ENCODE results near the gene TMEM201. TPM values are rescaled to one million over a fixed set of nuclear protein-coding genes. Genes with fewer than 3 reads are reported as not detected.
A peak's percentile ranks its signal among the peaks of the same experiment; 100 is the strongest.

TMEM201 gene
- total RNA-seq, 1 donor from 2014 or later: 6.8 TPM

DNA sequence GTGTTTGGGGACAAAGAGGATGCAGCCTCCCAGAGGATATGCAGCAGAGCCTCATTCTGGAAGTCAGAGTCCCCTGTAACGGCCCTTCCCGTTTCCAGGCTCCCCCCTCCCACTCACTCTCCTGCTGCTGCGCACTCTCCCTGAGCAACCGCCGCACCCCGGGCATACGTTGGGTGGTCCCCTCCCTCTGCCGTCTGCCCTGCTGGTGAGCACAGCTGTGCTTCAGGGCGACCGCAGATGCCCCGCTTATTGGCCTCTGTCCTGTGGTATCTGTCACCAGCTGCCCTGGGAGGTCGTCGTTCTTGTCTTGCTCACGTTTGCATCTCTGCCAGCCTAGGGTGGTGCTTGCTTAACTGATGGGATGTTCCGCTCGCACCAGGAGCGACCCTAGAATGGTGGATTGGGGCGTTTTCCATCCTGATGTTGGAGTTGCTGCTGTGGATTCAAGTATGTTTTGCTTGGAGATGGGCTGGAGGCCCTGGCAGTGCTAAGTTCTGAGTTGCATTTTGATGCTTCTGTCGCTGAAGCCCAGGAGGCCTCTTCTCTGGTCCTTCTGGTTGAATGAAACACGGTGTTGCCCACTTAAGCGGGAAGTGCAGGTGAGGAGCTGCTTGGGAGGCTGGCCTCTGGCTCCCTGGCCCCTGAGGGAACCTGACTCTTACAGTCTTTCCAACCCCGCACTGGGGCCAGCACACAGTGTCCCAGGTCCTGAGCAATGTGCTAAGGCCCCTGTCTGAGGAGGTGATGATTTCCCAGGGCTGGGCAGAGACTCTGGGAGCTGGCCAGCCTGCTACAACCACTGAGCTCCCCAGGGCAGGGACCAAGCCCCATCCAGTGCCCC is 3.2 kb downstream of the TMEM201 start:
- Histone ChIP-seq H3K4me3 (ENCODE audit: low read length in 3 of 3) (peak overlapping the region in 2 of 3 donors; percentile 31 to 41), H3K27me3 (ENCODE audit: control insufficient read depth in 3 of 3, insufficient read depth in 3 of 3, low read length in 3 of 3) (no peaks in the 10 kb centered on the region), H3K9me3 (ENCODE audit: control insufficient read depth in 3 of 3, low read length in 3 of 3) (no peaks in the 10 kb centered on the region), H3K36me3 (ENCODE audit: control insufficient read depth in 3 of 3, insufficient read depth in 3 of 3, low read length in 3 of 3) (peaks cover 2 to 3% (median 3%) of the 10 kb centered on the region in 3 donors), H3K9ac (ENCODE audit: low read depth in 1 of 3, low read length in 3 of 3) (peak overlapping the region in 2 of 3 donors; percentile 27 to 69), H3K4me1 (ENCODE audit: control insufficient read depth in 3 of 3, insufficient read depth in 3 of 3, low read length in 3 of 3) (peaks cover 72 to 78% (median 78%) of the 10 kb centered on the region in 3 donors), H3K27ac (ENCODE audit: low read depth, low read length) (no peak overlapping the region)

DNA sequence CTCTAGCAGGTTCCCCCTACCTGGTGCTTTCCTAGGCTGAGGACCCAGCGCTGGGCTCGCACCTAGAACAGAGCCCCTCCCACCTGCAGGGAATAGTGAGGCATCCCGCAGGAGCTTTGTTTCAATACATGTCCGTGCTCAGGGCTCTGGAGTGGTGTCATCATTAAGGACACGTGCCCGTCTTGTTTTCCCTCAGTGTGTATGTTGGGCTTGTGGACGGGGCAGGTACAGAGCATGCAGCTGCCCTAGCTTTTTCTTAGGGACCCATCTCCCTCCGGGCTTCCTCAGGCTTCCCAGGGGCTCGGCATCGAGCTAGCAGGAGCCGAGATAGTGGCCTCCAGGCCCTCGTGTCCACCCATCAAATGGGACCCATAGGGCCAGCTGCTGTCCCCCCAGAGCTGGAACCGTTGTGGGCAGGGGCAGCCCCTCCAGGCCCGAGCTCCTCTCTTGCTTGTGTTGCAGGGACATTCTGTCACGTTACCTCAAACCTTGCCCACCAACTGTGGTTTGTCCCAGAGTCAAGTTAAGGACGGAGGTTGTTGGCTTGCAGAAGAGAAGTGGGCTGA is 3.9 kb downstream of the TMEM201 start:
- peak overlapping the region; percentile 19 for H3K27ac ChIP-seq (ENCODE audit: low read depth, low read length)
- no peak overlapping the region for H3K4me3 ChIP-seq (ENCODE audit: low read length in 3 of 3)
- peak overlapping the region in 2 of 3 donors; percentile 32 to 69 for H3K9ac ChIP-seq (ENCODE audit: low read depth in 1 of 3, low read length in 3 of 3)
- H3K27me3 ChIP-seq (ENCODE audit: control insufficient read depth in 3 of 3, insufficient read depth in 3 of 3, low read length in 3 of 3): no peaks in the 10 kb centered on the region
- H3K4me1 ChIP-seq (ENCODE audit: control insufficient read depth in 3 of 3, insufficient read depth in 3 of 3, low read length in 3 of 3): peaks cover 73 to 80% (median 79%) of the 10 kb centered on the region in 3 donors
- no peaks in the 10 kb centered on the region for H3K9me3 ChIP-seq (ENCODE audit: control insufficient read depth in 3 of 3, low read length in 3 of 3)
- peaks cover 8 to 10% (median 10%) of the 10 kb centered on the region in 3 donors for H3K36me3 ChIP-seq (ENCODE audit: control insufficient read depth in 3 of 3, insufficient read depth in 3 of 3, low read length in 3 of 3)

GRCh38 chr1:9593147-9593491 is 4.4 kb downstream of the TMEM201 start:
- no peaks in the 10 kb centered on the region for H3K27me3 ChIP-seq (ENCODE audit: control insufficient read depth in 3 of 3, insufficient read depth in 3 of 3, low read length in 3 of 3)
- peak overlapping the region; percentile 10 to 69 (median 32) for H3K9ac ChIP-seq (ENCODE audit: low read depth in 1 of 3, low read length in 3 of 3)
- no peaks in the 10 kb centered on the region for H3K9me3 ChIP-seq (ENCODE audit: control insufficient read depth in 3 of 3, low read length in 3 of 3)
- peaks cover 13 to 15% (median 14%) of the 10 kb centered on the region in 3 donors for H3K36me3 ChIP-seq (ENCODE audit: control insufficient read depth in 3 of 3, insufficient read depth in 3 of 3, low read length in 3 of 3)
- peak overlapping the region in 1 of 3 donors; percentile 41 for H3K4me3 ChIP-seq (ENCODE audit: low read length in 3 of 3)
- H3K27ac ChIP-seq (ENCODE audit: low read depth, low read length): peak overlapping the region; percentile 19
- peaks cover 72 to 78% (median 78%) of the 10 kb centered on the region in 3 donors for H3K4me1 ChIP-seq (ENCODE audit: control insufficient read depth in 3 of 3, insufficient read depth in 3 of 3, low read length in 3 of 3)

DNA sequence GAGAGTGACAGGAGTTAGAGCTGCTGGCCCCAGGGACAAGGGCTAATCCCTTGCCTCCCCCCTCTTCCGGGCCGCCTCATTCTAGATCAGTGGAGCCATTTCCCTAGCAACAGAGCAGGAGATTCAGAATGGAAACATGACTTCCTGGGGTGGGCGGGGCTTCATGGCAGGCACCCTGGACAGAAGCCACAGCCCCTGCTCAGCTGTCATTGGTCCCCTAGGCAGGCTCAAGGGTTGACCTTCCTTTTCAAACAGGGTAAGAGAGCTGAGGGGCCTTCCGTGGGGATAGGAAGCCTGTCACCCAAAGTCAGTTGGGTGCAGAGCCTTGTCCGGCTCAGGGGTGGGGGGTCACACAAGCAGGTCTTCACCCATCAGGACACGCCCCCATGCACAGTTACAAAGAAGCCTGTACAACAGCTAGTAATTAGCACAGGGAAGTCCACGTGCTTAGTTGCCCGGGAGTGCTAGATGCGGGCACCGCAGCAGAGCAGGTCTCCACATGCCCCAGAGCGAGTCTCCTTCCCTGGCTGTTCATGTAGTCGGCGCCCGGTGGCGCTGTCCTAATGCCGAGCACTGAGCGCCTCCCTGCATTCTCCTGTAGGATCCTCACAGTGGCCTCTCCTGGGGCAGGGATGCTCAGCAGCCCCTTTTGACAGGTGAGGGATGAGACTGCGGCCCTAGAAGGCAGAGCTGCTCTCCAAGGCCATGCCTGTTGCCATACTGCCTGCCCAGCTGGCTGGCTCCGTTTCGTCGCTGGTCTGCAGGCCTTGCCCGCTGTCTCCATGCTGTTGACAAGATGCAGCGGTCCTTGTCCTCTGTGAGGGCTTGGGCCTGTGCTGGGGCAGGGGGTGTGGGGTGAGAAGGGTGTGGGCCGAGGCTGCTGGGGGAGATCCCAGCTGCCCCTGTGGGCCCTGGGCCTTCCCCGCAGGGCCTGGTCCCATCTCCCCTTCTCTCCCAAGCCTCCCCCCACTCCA is 5.1 kb downstream of the TMEM201 start:
- peak overlapping the region; percentile 32 to 69 (median 47) for H3K9ac ChIP-seq (ENCODE audit: low read depth in 1 of 3, low read length in 3 of 3)
- H3K36me3 ChIP-seq (ENCODE audit: control insufficient read depth in 3 of 3, insufficient read depth in 3 of 3, low read length in 3 of 3): peaks cover 17 to 19% (median 17%) of the 10 kb centered on the region in 3 donors
- peaks cover 69 to 76% (median 76%) of the 10 kb centered on the region in 3 donors for H3K4me1 ChIP-seq (ENCODE audit: control insufficient read depth in 3 of 3, insufficient read depth in 3 of 3, low read length in 3 of 3)
- peak overlapping the region; percentile 19 for H3K27ac ChIP-seq (ENCODE audit: low read depth, low read length)
- peak overlapping the region in 1 of 3 donors; percentile 41 for H3K4me3 ChIP-seq (ENCODE audit: low read length in 3 of 3)
- no peaks in the 10 kb centered on the region for H3K27me3 ChIP-seq (ENCODE audit: control insufficient read depth in 3 of 3, insufficient read depth in 3 of 3, low read length in 3 of 3)
- no peaks in the 10 kb centered on the region for H3K9me3 ChIP-seq (ENCODE audit: control insufficient read depth in 3 of 3, low read length in 3 of 3)

DNA sequence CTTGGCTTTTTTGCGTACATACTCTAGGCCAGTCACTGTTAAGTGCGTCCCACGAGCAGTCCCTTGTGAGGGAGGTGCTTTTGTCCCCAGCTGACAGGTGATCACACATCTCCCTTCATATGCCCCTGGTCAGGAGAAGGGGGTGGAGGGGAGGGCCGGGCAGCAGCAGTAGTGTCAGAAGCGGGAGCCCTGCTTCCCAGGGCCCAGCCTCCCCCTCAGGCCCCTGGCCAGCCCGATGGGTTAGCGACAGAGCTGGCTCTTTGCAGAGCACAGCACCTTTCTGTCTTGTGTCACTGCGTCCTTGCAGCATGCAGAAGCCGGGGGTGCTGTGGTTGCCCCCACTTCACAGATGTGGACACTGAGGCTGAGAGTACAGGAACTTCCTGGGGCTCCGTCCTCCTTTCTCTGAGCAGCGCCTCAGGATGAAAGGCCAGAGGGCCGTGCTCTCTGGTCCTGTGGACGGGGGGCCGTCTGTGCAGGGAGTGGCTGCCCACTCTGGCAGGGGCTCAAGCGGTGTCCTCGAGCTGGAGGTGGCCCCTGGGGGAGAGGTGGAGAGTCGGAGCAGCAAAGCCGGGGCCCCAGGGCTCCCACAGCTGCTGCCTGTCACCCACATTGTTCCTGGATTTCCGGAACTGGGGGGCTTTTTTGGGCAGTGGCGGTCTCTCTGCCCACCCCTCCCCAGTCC is 5.9 kb downstream of the TMEM201 start:
- H3K9ac ChIP-seq (ENCODE audit: low read depth in 1 of 3, low read length in 3 of 3): peak overlapping the region in 1 of 3 donors; percentile 47
- peaks cover 17 to 19% (median 17%) of the 10 kb centered on the region in 3 donors for H3K36me3 ChIP-seq (ENCODE audit: control insufficient read depth in 3 of 3, insufficient read depth in 3 of 3, low read length in 3 of 3)
- H3K27me3 ChIP-seq (ENCODE audit: control insufficient read depth in 3 of 3, insufficient read depth in 3 of 3, low read length in 3 of 3): no peaks in the 10 kb centered on the region
- H3K27ac ChIP-seq (ENCODE audit: low read depth, low read length): no peak overlapping the region
- no peaks in the 10 kb centered on the region for H3K9me3 ChIP-seq (ENCODE audit: control insufficient read depth in 3 of 3, low read length in 3 of 3)
- peaks cover 65 to 72% (median 71%) of the 10 kb centered on the region in 3 donors for H3K4me1 ChIP-seq (ENCODE audit: control insufficient read depth in 3 of 3, insufficient read depth in 3 of 3, low read length in 3 of 3)
- no peak overlapping the region for H3K4me3 ChIP-seq (ENCODE audit: low read length in 3 of 3)

- peaks cover 20 to 26% (median 21%) of the 10 kb centered on the region in 3 donors for H3K36me3 ChIP-seq (ENCODE audit: control insufficient read depth in 3 of 3, insufficient read depth in 3 of 3, low read length in 3 of 3)
- no peaks in the 10 kb centered on the region for H3K9me3 ChIP-seq (ENCODE audit: control insufficient read depth in 3 of 3, low read length in 3 of 3)
- H3K4me1 ChIP-seq (ENCODE audit: control insufficient read depth in 3 of 3, insufficient read depth in 3 of 3, low read length in 3 of 3): peaks cover 58 to 65% (median 63%) of the 10 kb centered on the region in 3 donors
- no peak overlapping the region for H3K27ac ChIP-seq (ENCODE audit: low read depth, low read length)
- peak overlapping the region in 1 of 3 donors; percentile 40 for H3K9ac ChIP-seq (ENCODE audit: low read depth in 1 of 3, low read length in 3 of 3)
- no peaks in the 10 kb centered on the region for H3K27me3 ChIP-seq (ENCODE audit: control insufficient read depth in 3 of 3, insufficient read depth in 3 of 3, low read length in 3 of 3)
- no peak overlapping the region for H3K4me3 ChIP-seq (ENCODE audit: low read length in 3 of 3)
Measured at GRCh38 chr1:9595156-9595967, 6.7 kb downstream of the TMEM201 start.

DNA sequence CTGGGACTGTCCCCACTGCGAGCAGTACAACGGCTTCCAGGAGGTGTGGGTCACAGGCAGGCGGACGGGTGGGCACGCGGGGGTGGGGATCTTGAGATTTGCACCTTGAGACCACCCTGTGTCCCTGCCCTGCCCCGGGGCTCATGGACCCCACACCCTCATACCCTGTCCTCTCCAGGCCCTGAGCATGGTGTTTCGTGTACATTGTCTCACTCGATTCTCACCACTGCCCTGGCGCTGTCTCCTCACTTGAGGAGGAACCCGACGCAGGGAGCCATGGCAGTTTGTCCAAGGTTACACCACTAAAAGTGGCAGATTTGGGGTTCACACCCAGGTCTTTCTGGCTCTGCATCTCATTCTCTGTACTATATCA is 7.2 kb downstream of the TMEM201 start:
- H3K9me3 ChIP-seq (ENCODE audit: control insufficient read depth in 3 of 3, low read length in 3 of 3): no peaks in the 10 kb centered on the region
- no peaks in the 10 kb centered on the region for H3K27me3 ChIP-seq (ENCODE audit: control insufficient read depth in 3 of 3, insufficient read depth in 3 of 3, low read length in 3 of 3)
- H3K9ac ChIP-seq (ENCODE audit: low read depth in 1 of 3, low read length in 3 of 3): no peak overlapping the region
- no peak overlapping the region for H3K4me3 ChIP-seq (ENCODE audit: low read length in 3 of 3)
- H3K27ac ChIP-seq (ENCODE audit: low read depth, low read length): no peak overlapping the region
- peaks cover 52 to 59% (median 57%) of the 10 kb centered on the region in 3 donors for H3K4me1 ChIP-seq (ENCODE audit: control insufficient read depth in 3 of 3, insufficient read depth in 3 of 3, low read length in 3 of 3)
- peaks cover 20 to 27% (median 22%) of the 10 kb centered on the region in 3 donors for H3K36me3 ChIP-seq (ENCODE audit: control insufficient read depth in 3 of 3, insufficient read depth in 3 of 3, low read length in 3 of 3)

DNA sequence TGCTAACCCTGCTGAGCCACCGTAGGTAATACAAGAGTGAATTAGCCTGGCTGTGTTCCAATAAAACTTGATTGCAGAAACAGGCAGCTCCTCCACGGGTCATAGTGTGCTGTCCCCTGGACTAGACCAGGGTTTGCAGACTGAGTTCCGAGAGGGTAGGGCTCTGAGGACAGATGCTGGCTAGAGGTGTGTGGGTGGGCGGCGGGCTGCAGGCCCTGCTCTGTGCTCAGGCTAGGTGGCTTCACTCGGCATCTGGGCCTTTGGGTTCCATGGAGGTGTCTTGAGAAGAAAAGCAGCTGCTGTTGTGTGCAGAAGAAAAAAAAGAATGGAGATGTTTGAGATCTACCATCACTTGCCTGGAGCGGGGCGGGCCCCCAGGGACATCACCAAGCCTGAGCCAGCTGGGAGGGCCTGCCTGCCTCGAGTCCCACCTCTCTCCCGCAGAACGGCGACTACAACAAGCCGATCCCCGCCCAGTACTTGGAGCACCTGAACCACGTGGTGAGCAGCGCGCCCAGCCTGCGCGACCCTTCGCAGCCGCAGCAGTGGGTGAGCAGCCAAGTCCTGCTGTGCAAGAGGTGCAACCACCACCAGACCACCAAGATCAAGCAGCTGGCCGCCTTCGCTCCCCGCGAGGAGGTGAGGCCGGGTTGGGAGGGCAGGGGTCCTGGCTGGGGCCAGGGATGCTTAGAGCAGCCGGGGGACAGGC is 7.9 kb downstream of the TMEM201 start:
- no peak overlapping the region for H3K27ac ChIP-seq (ENCODE audit: low read depth, low read length)
- peaks cover 46 to 52% (median 51%) of the 10 kb centered on the region in 3 donors for H3K4me1 ChIP-seq (ENCODE audit: control insufficient read depth in 3 of 3, insufficient read depth in 3 of 3, low read length in 3 of 3)
- H3K36me3 ChIP-seq (ENCODE audit: control insufficient read depth in 3 of 3, insufficient read depth in 3 of 3, low read length in 3 of 3): peaks cover 27 to 34% (median 28%) of the 10 kb centered on the region in 3 donors
- H3K4me3 ChIP-seq (ENCODE audit: low read length in 3 of 3): no peak overlapping the region
- H3K27me3 ChIP-seq (ENCODE audit: control insufficient read depth in 3 of 3, insufficient read depth in 3 of 3, low read length in 3 of 3): no peaks in the 10 kb centered on the region
- H3K9ac ChIP-seq (ENCODE audit: low read depth in 1 of 3, low read length in 3 of 3): peak overlapping the region in 1 of 3 donors; percentile 25
- H3K9me3 ChIP-seq (ENCODE audit: control insufficient read depth in 3 of 3, low read length in 3 of 3): no peaks in the 10 kb centered on the region

Data from skeletal muscle tissue (tissue), 4 donors.